ENCODE measurements around the gene RANBP3.

Gene RANBP3

GRCh38 chr19:5953030-5953589 is 24.8 kb downstream of the RANBP3 start:
- TF ChIP-seq CTCF (IDR thresholded peaks at IDR 0.05) = no peak
- Histone ChIP-seq H3K27me3 (no peaks in the 10 kb centered on the region), H3K4me3 (ENCODE audit: low read depth in 1 of 2, low read length in 1 of 2) (no peak overlapping the region), H3K27ac (peak overlapping the region; percentile 55), H3K9me3 (no peaks in the 10 kb centered on the region), H3K4me1 (ENCODE audit: control insufficient read depth in 1 of 2, insufficient read depth in 1 of 2, low read depth in 1 of 2, low read length in 1 of 2) (peaks cover 25 to 34% of the 10 kb centered on the region in 2 experiments), H3K36me3 (peaks cover 20% of the 10 kb centered on the region)

- peaks cover 32 to 41% of the 10 kb centered on the region in 2 experiments for H3K4me1 ChIP-seq (ENCODE audit: control insufficient read depth in 1 of 2, insufficient read depth in 1 of 2, low read depth in 1 of 2, low read length in 1 of 2)
Measured at GRCh38 chr19:5952193-5953029, 25.5 kb downstream of the RANBP3 start.

GRCh38 chr19:5951338-5951861 is 26.5 kb downstream of the RANBP3 start:
- no peaks in the 10 kb centered on the region for H3K9me3 ChIP-seq
- no peak for TF ChIP-seq CTCF (IDR thresholded peaks at IDR 0.05)
- peak overlapping the region; percentile 32 for H3K27ac ChIP-seq
- H3K36me3 ChIP-seq = peaks cover 12% of the 10 kb centered on the region
- H3K27me3 ChIP-seq = no peaks in the 10 kb centered on the region
- H3K4me1 ChIP-seq (ENCODE audit: control insufficient read depth in 1 of 2, insufficient read depth in 1 of 2, low read depth in 1 of 2, low read length in 1 of 2) = peaks cover 42 to 52% of the 10 kb centered on the region in 2 experiments
- H3K4me3 ChIP-seq (ENCODE audit: low read depth in 1 of 2, low read length in 1 of 2) = no peak overlapping the region

More at GRCh38 chr19:5952193-5953029, 25.5 kb downstream of the RANBP3 start:
- no peaks in the 10 kb centered on the region for H3K27me3 ChIP-seq
- no peaks in the 10 kb centered on the region for H3K9me3 ChIP-seq
- no peak overlapping the region for H3K4me3 ChIP-seq (ENCODE audit: low read depth in 1 of 2, low read length in 1 of 2)
- peak overlapping the region; percentile 55 for H3K27ac ChIP-seq
- H3K36me3 ChIP-seq = peaks cover 20% of the 10 kb centered on the region
- no peak for TF ChIP-seq CTCF (IDR thresholded peaks at IDR 0.05)

- H3K4me3 ChIP-seq (ENCODE audit: low read depth in 1 of 2, low read length in 1 of 2) = no peak overlapping the region
- H3K27me3 ChIP-seq = no peaks in the 10 kb centered on the region
- H3K4me1 ChIP-seq (ENCODE audit: control insufficient read depth in 1 of 2, insufficient read depth in 1 of 2, low read depth in 1 of 2, low read length in 1 of 2) = peaks cover 44 to 52% of the 10 kb centered on the region in 2 experiments
- no peak for TF ChIP-seq CTCF (IDR thresholded peaks at IDR 0.05)
- no peak overlapping the region for H3K27ac ChIP-seq
- no peaks in the 10 kb centered on the region for H3K9me3 ChIP-seq
- peaks cover 12% of the 10 kb centered on the region for H3K36me3 ChIP-seq
Measured at GRCh38 chr19:5950741-5951140, 27.2 kb downstream of the RANBP3 start.

GRCh38 chr19:5949792-5950305 is 28.1 kb downstream of the RANBP3 start:
- H3K4me3 ChIP-seq (ENCODE audit: low read depth in 1 of 2, low read length in 1 of 2) = no peak overlapping the region
- H3K4me1 ChIP-seq (ENCODE audit: control insufficient read depth in 1 of 2, insufficient read depth in 1 of 2, low read depth in 1 of 2, low read length in 1 of 2) = peaks cover 44 to 52% of the 10 kb centered on the region in 2 experiments
- TF ChIP-seq CTCF (IDR thresholded peaks at IDR 0.05) = no peak
- no peak overlapping the region for H3K27ac ChIP-seq
- H3K36me3 ChIP-seq = peaks cover 12% of the 10 kb centered on the region
- no peaks in the 10 kb centered on the region for H3K27me3 ChIP-seq
- no peaks in the 10 kb centered on the region for H3K9me3 ChIP-seq
